ENCODE data around the gene RAD50. TPM values are rescaled to one million over a fixed set of nuclear protein-coding genes. Genes with fewer than 3 reads are reported as not detected.

Gene RAD50
- total RNA-seq, 4 donors from 2014 or later, result 34.1 to 40.1 (median 37.5) TPM

- Histone ChIP-seq H3K27me3 (no peaks in the 10 kb centered on the region), H3K4me1 (peaks cover 13 to 14% of the 10 kb centered on the region in 2 donors), H3K4me3 (replicated peaks in 1 of 3) (no peak overlapping the region), H3K27ac (peak overlapping the region in 1 of 3 donors; percentile 38), H3K36me3 (no peaks in the 10 kb centered on the region), H3K9me3 (no peaks in the 10 kb centered on the region)
- 91 to 95% methylated on average over 13 to 15 of the region's 15 CpGs for WGBS, 2 donors
- intact Hi-C loops (cut with DNase I), result no loop called here
- DNase-seq, result no peak
- no peak for TF ChIP-seq CTCF (IDR thresholded peaks at IDR 0.05)
- TF ChIP-seq POLR2A (IDR thresholded peaks at IDR 0.05), result no peak
Measured at GRCh38 chr5:132679717-132680380, 123.1 kb downstream of the RAD50 start.

GRCh38 chr5:132680780-132681475 lies 124.2 kb downstream of the RAD50 start:
- intact Hi-C loops (cut with DNase I), result no loop called here
- Histone ChIP-seq H3K27ac (peak overlapping the region in 2 of 3 donors; percentile 49 to 87), H3K27me3 (no peaks in the 10 kb centered on the region), H3K4me3 (replicated peaks in 1 of 3) (no peak overlapping the region), H3K9me3 (no peaks in the 10 kb centered on the region), H3K36me3 (no peaks in the 10 kb centered on the region), H3K4me1 (peaks cover 11 to 14% of the 10 kb centered on the region in 2 donors)
- no peak for DNase-seq
- no peak for TF ChIP-seq CTCF (IDR thresholded peaks at IDR 0.05)
- no peak for TF ChIP-seq POLR2A (IDR thresholded peaks at IDR 0.05)
- 87 to 93% methylated on average over 8 of the region's 8 CpGs for WGBS, 2 donors

GRCh38 chr5:132681476-132681831 lies 124.7 kb downstream of the RAD50 start:
- WGBS, 2 donors, result 91 to 95% methylated on average over 2 of the region's 2 CpGs
- peaks cover 11 to 14% of the 10 kb centered on the region in 2 donors for H3K4me1 ChIP-seq
- no peaks in the 10 kb centered on the region for H3K36me3 ChIP-seq
- no peaks in the 10 kb centered on the region for H3K27me3 ChIP-seq
- no peak for DNase-seq
- no peaks in the 10 kb centered on the region for H3K9me3 ChIP-seq
- no peak overlapping the region for H3K4me3 ChIP-seq (replicated peaks in 1 of 3)
- H3K27ac ChIP-seq, result peak overlapping the region in 2 of 3 donors; percentile 49 to 87
- no peak for TF ChIP-seq POLR2A (IDR thresholded peaks at IDR 0.05)
- TF ChIP-seq CTCF (IDR thresholded peaks at IDR 0.05), result no peak
- intact Hi-C loops (cut with DNase I), result no loop called here

- 76 to 80% methylated on average over 4 of the region's 4 CpGs for WGBS, 2 donors
- no peaks in the 10 kb centered on the region for H3K36me3 ChIP-seq
- peak overlapping the region in 2 of 3 donors; percentile 49 to 87 for H3K27ac ChIP-seq
- intact Hi-C loops (cut with DNase I), result no loop called here
- peaks cover 10 to 14% of the 10 kb centered on the region in 2 donors for H3K4me1 ChIP-seq
- DNase-seq, result peak; percentile 28 to 66
- no peaks in the 10 kb centered on the region for H3K9me3 ChIP-seq
- no peak overlapping the region for H3K4me3 ChIP-seq (replicated peaks in 1 of 3)
- TF ChIP-seq POLR2A (IDR thresholded peaks at IDR 0.05), result peak in 1 of 2 donors; percentile 10
- no peak for TF ChIP-seq CTCF (IDR thresholded peaks at IDR 0.05)
- no peaks in the 10 kb centered on the region for H3K27me3 ChIP-seq
Measured at GRCh38 chr5:132681983-132682382, 125.2 kb downstream of the RAD50 start.

DNA sequence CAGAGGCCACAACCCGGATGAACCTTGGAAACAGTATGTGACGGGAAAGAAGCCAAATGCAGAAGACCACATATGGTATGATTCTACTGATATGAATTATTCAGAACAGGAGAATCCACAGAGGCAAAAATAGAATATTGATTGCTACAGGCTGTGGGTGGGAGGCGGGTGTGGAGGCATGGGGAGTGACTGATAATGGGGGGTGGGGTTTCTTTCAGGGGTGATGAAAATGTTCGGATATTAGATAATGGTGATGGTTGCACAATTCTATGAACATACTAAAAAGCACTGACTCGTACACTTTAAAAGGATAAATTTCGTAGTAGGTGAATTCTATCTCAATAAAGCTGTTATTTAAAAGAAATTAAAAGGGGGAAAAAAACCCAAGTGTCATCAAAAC lies 127.7 kb downstream of the RAD50 start:
- 95% methylated on average over 6 of the region's 6 CpGs for WGBS, 2 donors
- DNase-seq, result no peak
- intact Hi-C loops (cut with DNase I), result no loop called here

More for the DNA sequence above, 127.7 kb downstream of the RAD50 start:
- H3K9me3 ChIP-seq, result no peaks in the 10 kb centered on the region
- no peaks in the 10 kb centered on the region for H3K27me3 ChIP-seq
- no peak for TF ChIP-seq CTCF (IDR thresholded peaks at IDR 0.05)
- no peak overlapping the region for H3K27ac ChIP-seq
- no peaks in the 10 kb centered on the region for H3K36me3 ChIP-seq
- no peak overlapping the region for H3K4me3 ChIP-seq (replicated peaks in 1 of 3)
- peaks cover 7 to 14% of the 10 kb centered on the region in 2 donors for H3K4me1 ChIP-seq
